ENCODE results near the gene GAS2L2.

- no peak for TF ChIP-seq CTCF (IDR thresholded peaks at IDR 0.05)
- TF ChIP-seq EP300 (IDR thresholded peaks at IDR 0.05): no peak
Measured at GRCh38 chr17:35698800-35699199, 54.2 kb downstream of the GAS2L2 start.

Measured in sigmoid colon (tissue), 4 donors.